ENCODE results near the gene ELL2. TPM values are rescaled to one million over a fixed set of nuclear protein-coding genes. Genes with fewer than 3 reads are reported as not detected.

ELL2 gene
- total and polyA plus RNA-seq, 2 of the 13 experiments (the other 11 are each of a cell fraction or from before 2014, with no cell fraction given), result 78.9 to 97.1 TPM

- TF ChIP-seq NFIB (CRISPR knock-in tag; IDR thresholded peaks at IDR 0.05; ENCODE audit: borderline replicate concordance), result no peak
- TF ChIP-seq SRSF4 (IDR thresholded peaks at IDR 0.05; ENCODE audit: low read depth, low read length, poor library complexity, severe bottlenecking), result no peak
- TF ChIP-seq ZNF34 (CRISPR knock-in tag; IDR thresholded peaks at IDR 0.05; ENCODE audit: borderline replicate concordance), result no peak
- TF ChIP-seq ZNF687 (CRISPR knock-in tag; IDR thresholded peaks at IDR 0.05), result no peak
- TF ChIP-seq JARID2 (CRISPR knock-in tag; IDR thresholded peaks at IDR 0.05; ENCODE audit: insufficient replicate concordance), result no peak
- TF ChIP-seq ZFYVE20 (CRISPR knock-in tag; IDR thresholded peaks at IDR 0.05; ENCODE audit: borderline replicate concordance, low read depth), result no peak
- no peak for TF ChIP-seq ZNF790 (CRISPR knock-in tag; IDR thresholded peaks at IDR 0.05; ENCODE audit: borderline replicate concordance)
- TF ChIP-seq ZNF292 (CRISPR knock-in tag; IDR thresholded peaks at IDR 0.05; ENCODE audit: borderline replicate concordance, low read depth), result no peak
- peak; percentile 17; the same call in 1 of the 2 replicates for TF ChIP-seq ERF (CRISPR knock-in tag; IDR thresholded peaks at IDR 0.05)
- TF ChIP-seq ZNF691 (CRISPR knock-in tag; IDR thresholded peaks at IDR 0.05; ENCODE audit: borderline replicate concordance, low read depth), result no peak
- TF ChIP-seq NCOA2 (CRISPR knock-in tag; IDR thresholded peaks at IDR 0.05), result no peak
- no peak for TF ChIP-seq ZNF512 (CRISPR knock-in tag; IDR thresholded peaks at IDR 0.05)
- no peak for TF ChIP-seq ZNF12 (CRISPR knock-in tag; IDR thresholded peaks at IDR 0.05)
- no peak for TF ChIP-seq PHF20 (CRISPR knock-in tag; IDR thresholded peaks at IDR 0.05)
- TF ChIP-seq MLX (CRISPR knock-in tag; IDR thresholded peaks at IDR 0.05), result no peak
- TF ChIP-seq ZBTB21 (CRISPR knock-in tag; IDR thresholded peaks at IDR 0.05), result no peak
- no peak for TF ChIP-seq FUBP1 (CRISPR knock-in tag; IDR thresholded peaks at IDR 0.05; ENCODE audit: borderline replicate concordance)
- TF ChIP-seq SPEN (CRISPR knock-in tag; IDR thresholded peaks at IDR 0.05; ENCODE audit: low read depth), result no peak
- TF ChIP-seq AGO1 (IDR thresholded peaks at IDR 0.05; ENCODE audit: low read depth, low read length, poor library complexity, severe bottlenecking), result no peak
- TF ChIP-seq ZNF597 (CRISPR knock-in tag; IDR thresholded peaks at IDR 0.05), result no peak
Measured at GRCh38 chr5:95970359-95970704, 8.7 kb upstream of the ELL2 start (continued).

All from HepG2 (cell line).